ENCODE measurements around the gene COX11.

DNA sequence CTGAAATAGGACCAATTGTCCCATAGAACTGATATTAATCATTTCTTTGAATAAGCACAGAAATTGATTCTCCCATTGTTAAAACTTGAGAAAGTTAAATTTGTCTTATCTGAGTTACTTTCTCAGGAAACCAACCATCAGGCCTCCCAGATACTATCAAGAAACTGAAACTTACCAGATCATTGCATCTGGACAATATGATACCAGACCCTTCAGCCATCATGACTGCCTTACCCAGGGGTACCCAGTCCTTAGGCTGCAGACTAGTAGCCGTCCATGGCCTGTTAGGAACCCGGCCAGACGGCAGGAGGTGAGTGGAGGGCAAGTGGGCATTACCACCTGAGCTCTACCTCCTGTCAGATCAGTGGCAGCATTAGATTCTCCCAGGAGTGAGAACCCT is 7.9 kb upstream of the COX11 start:
- TF ChIP-seq EZH2 (IDR thresholded peaks at IDR 0.05; ENCODE audit: insufficient read depth, poor library complexity, severe bottlenecking) = no peak
- no peak for TF ChIP-seq EZH2phosphoT487 (IDR thresholded peaks at IDR 0.05; ENCODE audit: insufficient read depth, low read depth)
